WTC11 (cell line): ENCODE measurements around the gene RAD18. TPM values are rescaled to one million over a fixed set of nuclear protein-coding genes. Genes with fewer than 3 reads are reported as not detected.

Experiments
- ATAC-seq: fragments of 200-7000 bp; cut with Tn5 transposase; 2 replicates; pipeline ENCODE4 v1.10.0; 2021; ENCODE audit warnings: mild to moderate bottlenecking, moderate library complexity
- CTCF ChIA-PET: fragments of 300-600 bp; sonication (Branson Sonifier 250); formaldehyde crosslinking; loops from one replicate; lab custom pipeline; 2021; ENCODE audit warnings: antibody characterized with exemption; lab: Charles Lee
- POLR2A ChIA-PET: fragments of 350-600 bp; sonication (Branson Sonifier 250); formaldehyde crosslinking; loops from one replicate; lab custom pipeline; 2021; ENCODE audit warnings: antibody characterized with exemption; lab: Charles Lee
- DNase-seq: peaks from one replicate; pipeline ENCODE4 v3.0.0; 2021; ENCODE audit warnings: low spot score
- H3K27ac Mint-ChIP-seq: 2 replicates; pipeline ENCODE4 v1.8.0; 2021; ENCODE audit warnings: mixed read lengths
- H3K27me3 Mint-ChIP-seq: 2 replicates; pipeline ENCODE4 v1.8.0; 2021; ENCODE audit warnings: low read depth, mild to moderate bottlenecking, moderate library complexity, mixed read lengths
- H3K36me3 Mint-ChIP-seq: 2 replicates; pipeline ENCODE4 v1.8.0; 2021; ENCODE audit warnings: mixed read lengths
- H3K4me1 Mint-ChIP-seq: 2 replicates; pipeline ENCODE4 v1.8.0; 2022; ENCODE audit warnings: mixed read lengths
- H3K4me3 Mint-ChIP-seq: 2 replicates; pipeline ENCODE4 v1.8.0; 2021; ENCODE audit warnings: mild to moderate bottlenecking, moderate library complexity, mixed read lengths
- H3K9me3 Mint-ChIP-seq: 2 replicates; pipeline ENCODE4 v1.8.0; 2021; ENCODE audit warnings: mixed read lengths
- CREM ChIP-seq: sonication (generic); formaldehyde crosslinking; IDR thresholded peaks from 2 replicates; pipeline ENCODE4 v1.8.1; 2022; ENCODE audit warnings: mild to moderate bottlenecking, missing genetic modification reagents, moderate library complexity
- CTCF ChIP-seq: fragments of 200-600 bp; IDR thresholded peaks from 2 replicates; pipeline ENCODE4 v1.8.0; 2022; ENCODE audit warnings: antibody characterized with exemption
- HMGXB4 ChIP-seq: sonication (generic); formaldehyde crosslinking; IDR thresholded peaks from 2 replicates; pipeline ENCODE4 v1.8.1; 2023; ENCODE audit warnings: mild to moderate bottlenecking, moderate library complexity, missing genetic modification reagents
- MLX ChIP-seq: sonication (generic); formaldehyde crosslinking; IDR thresholded peaks from 2 replicates; pipeline ENCODE4 v1.8.1; 2023; ENCODE audit warnings: mild to moderate bottlenecking, missing genetic modification reagents, moderate library complexity
- MXD4 ChIP-seq: fragments of 250-450 bp; sonication (Bioruptor Pico); IDR thresholded peaks from 2 replicates; pipeline ENCODE4 v1.8.0; 2021; ENCODE audit warnings: mild to moderate bottlenecking, moderate library complexity, borderline replicate concordance
- NFATC4 ChIP-seq: fragments of 250-450 bp; sonication (Bioruptor Pico); IDR thresholded peaks from 2 replicates; pipeline ENCODE4 v1.9.0; 2021; ENCODE audit warnings: mild to moderate bottlenecking
- SMAD3 ChIP-seq: sonication (generic); formaldehyde crosslinking; IDR thresholded peaks from 2 replicates; pipeline ENCODE4 v1.8.0; 2022; ENCODE audit warnings: missing genetic modification reagents, mild to moderate bottlenecking, borderline replicate concordance
- SMAD4 ChIP-seq: sonication (generic); formaldehyde crosslinking; IDR thresholded peaks from 2 replicates; pipeline ENCODE4 v1.8.0; 2022; ENCODE audit warnings: mild to moderate bottlenecking, missing genetic modification reagents
- SOX15 ChIP-seq: fragments of 250-450 bp; sonication (Bioruptor Pico); IDR thresholded peaks from 2 replicates; pipeline ENCODE4 v1.9.0; 2021; ENCODE audit warnings: mild to moderate bottlenecking
- TEAD4 ChIP-seq: sonication (generic); formaldehyde crosslinking; IDR thresholded peaks from 2 replicates; pipeline ENCODE4 v1.8.0; 2022; ENCODE audit warnings: mild to moderate bottlenecking, missing genetic modification reagents
- ZMAT4 ChIP-seq: fragments of 250-450 bp; sonication (Bioruptor Pico); IDR thresholded peaks from 2 replicates; pipeline ENCODE4 v1.9.0; 2021; ENCODE audit warnings: mild to moderate bottlenecking
- ZNF121 ChIP-seq: sonication (generic); formaldehyde crosslinking; IDR thresholded peaks from 2 replicates; pipeline ENCODE4 v1.8.0; 2023; ENCODE audit warnings: missing genetic modification reagents
- ZNF532 ChIP-seq: fragments of 250-450 bp; sonication (Bioruptor Pico); IDR thresholded peaks from 2 replicates; pipeline ENCODE4 v1.9.0; 2021; ENCODE audit warnings: mild to moderate bottlenecking, borderline replicate concordance
- total RNA-seq: library from RNA; stranded (reverse); gene quantifications from 3 replicates; pipeline ENCODE4 v1.2.3, GENCODE V29; 2021
- TF ChIP-seq, protein P1 (sequence below): sonication (generic); formaldehyde crosslinking; conservative IDR thresholded peaks from 2 replicates; pipeline ENCODE4 v1.8.1; 2023; ENCODE audit warnings: mild to moderate bottlenecking, low read depth, missing genetic modification reagents, moderate library complexity
- TF ChIP-seq, protein P2 (sequence below): sonication (generic); formaldehyde crosslinking; IDR thresholded peaks from 2 replicates; pipeline ENCODE4 v1.8.0; 2022; ENCODE audit warnings: mild to moderate bottlenecking, missing genetic modification reagents

Gene RAD18
- total RNA-seq, 1 experiment from 2014 or later: 24.4 TPM

DNA sequence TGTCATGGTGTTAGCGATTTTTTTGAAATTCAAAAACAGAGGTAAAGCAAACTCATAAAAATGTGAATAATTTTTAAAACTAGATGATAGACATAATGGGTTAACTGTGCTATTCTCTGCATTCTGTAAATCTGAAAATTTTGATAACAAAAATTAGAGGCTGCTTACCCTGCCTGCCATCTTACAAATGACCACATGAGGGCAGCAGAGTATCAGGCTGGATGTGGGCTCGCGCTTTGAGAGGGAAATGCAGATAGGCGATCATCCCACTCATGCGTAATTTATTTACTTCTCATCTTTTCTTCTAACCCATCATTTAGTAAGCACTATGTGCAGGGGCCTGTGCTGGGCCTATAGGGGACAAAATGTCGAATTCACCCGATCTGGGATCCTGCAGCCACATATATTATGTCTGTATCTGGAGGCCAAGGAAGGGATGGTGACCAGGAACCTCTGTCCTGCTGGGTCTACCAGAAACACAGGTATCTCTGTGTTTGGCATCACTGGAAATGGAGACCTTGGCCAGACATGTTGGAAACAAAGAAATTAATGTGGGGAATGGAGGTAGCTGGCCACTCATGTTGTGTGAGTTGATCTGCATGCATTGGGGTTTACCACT lies 7.8 kb upstream of the RAD18 start:
- CTCF ChIA-PET: interaction anchor here (1.1 to 8.7 kb wide), 7 partner anchors 16 to 392 kb away, joined by 3 to 92 read pairs (median 12); partner anchors contain the start of gene THUMPD3
- Mint-ChIP-seq H3K27me3 (peaks cover 16% of the 10 kb centered on the region), H3K9me3 (no peaks in the 10 kb centered on the region), H3K27ac (no peak overlapping the region), H3K4me1 (peaks cover 5% of the 10 kb centered on the region; the same call in 1 of the 2 replicates), H3K36me3 (no peaks in the 10 kb centered on the region), H3K4me3 (no peak overlapping the region; the same call in 1 of the 2 replicates)
- DNase-seq (peak; percentile 62), ATAC-seq (peak; percentile 57; the same call in 1 of the 2 replicates)
- TF ChIP-seq ZNF121 (CRISPR knock-in tag) (no peak), MLX (CRISPR knock-in tag) (no peak), HMGXB4 (CRISPR knock-in tag) (no peak), SOX15 (CRISPR knock-in tag) (no peak), CTCF (peak; percentile 90), SMAD3 (CRISPR knock-in tag) (no peak)
- TF ChIP-seq, protein P1, sequence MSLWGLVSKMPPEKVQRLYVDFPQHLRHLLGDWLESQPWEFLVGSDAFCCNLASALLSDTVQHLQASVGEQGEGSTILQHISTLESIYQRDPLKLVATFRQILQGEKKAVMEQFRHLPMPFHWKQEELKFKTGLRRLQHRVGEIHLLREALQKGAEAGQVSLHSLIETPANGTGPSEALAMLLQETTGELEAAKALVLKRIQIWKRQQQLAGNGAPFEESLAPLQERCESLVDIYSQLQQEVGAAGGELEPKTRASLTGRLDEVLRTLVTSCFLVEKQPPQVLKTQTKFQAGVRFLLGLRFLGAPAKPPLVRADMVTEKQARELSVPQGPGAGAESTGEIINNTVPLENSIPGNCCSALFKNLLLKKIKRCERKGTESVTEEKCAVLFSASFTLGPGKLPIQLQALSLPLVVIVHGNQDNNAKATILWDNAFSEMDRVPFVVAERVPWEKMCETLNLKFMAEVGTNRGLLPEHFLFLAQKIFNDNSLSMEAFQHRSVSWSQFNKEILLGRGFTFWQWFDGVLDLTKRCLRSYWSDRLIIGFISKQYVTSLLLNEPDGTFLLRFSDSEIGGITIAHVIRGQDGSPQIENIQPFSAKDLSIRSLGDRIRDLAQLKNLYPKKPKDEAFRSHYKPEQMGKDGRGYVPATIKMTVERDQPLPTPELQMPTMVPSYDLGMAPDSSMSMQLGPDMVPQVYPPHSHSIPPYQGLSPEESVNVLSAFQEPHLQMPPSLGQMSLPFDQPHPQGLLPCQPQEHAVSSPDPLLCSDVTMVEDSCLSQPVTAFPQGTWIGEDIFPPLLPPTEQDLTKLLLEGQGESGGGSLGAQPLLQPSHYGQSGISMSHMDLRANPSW: no peak
- TF ChIP-seq, protein P2, sequence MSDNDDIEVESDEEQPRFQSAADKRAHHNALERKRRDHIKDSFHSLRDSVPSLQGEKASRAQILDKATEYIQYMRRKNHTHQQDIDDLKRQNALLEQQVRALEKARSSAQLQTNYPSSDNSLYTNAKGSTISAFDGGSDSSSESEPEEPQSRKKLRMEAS: no peak
- POLR2A ChIA-PET: no interaction called here

DNA sequence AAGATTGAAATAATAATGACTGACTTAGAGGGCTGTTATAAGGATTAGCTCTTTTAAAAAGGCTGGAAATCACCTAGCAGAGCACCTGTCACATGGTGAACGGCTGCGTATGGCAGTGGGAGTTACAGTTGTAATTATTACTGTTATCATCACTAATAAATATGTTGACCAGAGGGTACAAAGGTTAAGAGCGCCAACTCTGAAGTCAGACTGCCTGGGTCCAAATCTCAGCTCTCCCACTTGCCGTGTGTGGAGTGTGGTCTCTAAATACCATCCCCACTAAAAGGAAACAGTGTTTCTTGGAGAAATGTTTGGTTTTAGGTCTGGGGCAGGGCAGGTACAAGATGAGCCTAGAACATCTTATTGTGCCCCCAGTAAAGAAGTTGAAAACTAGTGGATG lies 6.0 kb upstream of the RAD18 start:
- CTCF ChIA-PET: interaction anchor here (3.2 to 7.1 kb wide), 2 partner anchors 18 to 334 kb away, joined by 12 to 43 read pairs; no protein-coding TSS in a partner anchor
- H3K27me3 Mint-ChIP-seq: peaks cover 16% of the 10 kb centered on the region
- TF ChIP-seq NFATC4 (CRISPR knock-in tag) (no peak), CREM (CRISPR knock-in tag) (no peak), MXD4 (no peak), SMAD4 (CRISPR knock-in tag) (no peak), ZNF121 (CRISPR knock-in tag) (no peak), MLX (CRISPR knock-in tag) (no peak), TEAD4 (CRISPR knock-in tag) (no peak), ZNF532 (CRISPR knock-in tag) (no peak), ZMAT4 (CRISPR knock-in tag) (no peak)
- TF ChIP-seq, protein P1: no peak
- POLR2A ChIA-PET: no interaction called here
- peaks cover 16% of the 10 kb centered on the region for H3K4me1 Mint-ChIP-seq
- H3K27ac Mint-ChIP-seq: no peak overlapping the region
- ATAC-seq: no peak
- H3K4me3 Mint-ChIP-seq: no peak overlapping the region
- no peaks in the 10 kb centered on the region for H3K9me3 Mint-ChIP-seq
- no peak for DNase-seq
- H3K36me3 Mint-ChIP-seq: no peaks in the 10 kb centered on the region
